HG03103 (cell line): Measurements from ENCODE around the gene WDR76.
"Not testable (repeated sequence)": the region's sequence is repeated elsewhere in the genome, so short reads cannot be mapped to it uniquely, and the experiment has no call there.

ENCODE experiments used
- ATAC-seq: cut with Tn5 transposase; IDR thresholded peaks from one replicate; pipeline ENCODE4 v1.9.1; 2021; ENCODE audit warnings: low read depth; ENCODE audit not compliant: unreplicated experiment

WDR76 gene

GRCh38 chr15:43815064-43815463, 11.7 kb upstream of the WDR76 start:
- not testable (repeated sequence) for ATAC-seq

GRCh38 chr15:43821505-43821904, 5.3 kb upstream of the WDR76 start:
- no peak for ATAC-seq

GRCh38 chr15:43824302-43825246, 2.2 kb upstream of the WDR76 start, which contains the start of gene MFAP1:
MFAP1 (minus strand) TSS chr15:43824690; CDS start chr15:43824569, 121 bp downstream.
- peak; percentile 59 for ATAC-seq

DNA sequence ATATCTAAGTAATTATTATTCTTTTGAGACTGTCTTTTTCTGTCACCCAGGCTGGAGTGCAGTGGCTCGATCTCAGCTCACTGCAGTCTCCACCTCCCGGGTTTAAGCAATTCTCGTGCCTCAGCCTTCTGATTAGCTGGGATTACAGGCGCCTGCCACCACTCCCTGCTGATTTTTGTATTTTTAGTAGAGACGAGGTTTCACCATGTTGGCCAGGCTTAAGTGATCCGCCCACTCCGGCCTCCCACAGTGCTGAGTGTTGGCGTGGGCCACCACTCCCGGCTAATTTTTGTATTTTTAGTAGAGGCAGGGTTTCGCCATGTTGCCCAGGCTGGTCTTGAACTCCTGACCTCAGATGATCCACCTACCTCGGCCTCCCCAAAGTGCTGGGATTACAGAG, 1.5 kb upstream of the WDR76 start:
- not testable (repeated sequence) for ATAC-seq

DNA sequence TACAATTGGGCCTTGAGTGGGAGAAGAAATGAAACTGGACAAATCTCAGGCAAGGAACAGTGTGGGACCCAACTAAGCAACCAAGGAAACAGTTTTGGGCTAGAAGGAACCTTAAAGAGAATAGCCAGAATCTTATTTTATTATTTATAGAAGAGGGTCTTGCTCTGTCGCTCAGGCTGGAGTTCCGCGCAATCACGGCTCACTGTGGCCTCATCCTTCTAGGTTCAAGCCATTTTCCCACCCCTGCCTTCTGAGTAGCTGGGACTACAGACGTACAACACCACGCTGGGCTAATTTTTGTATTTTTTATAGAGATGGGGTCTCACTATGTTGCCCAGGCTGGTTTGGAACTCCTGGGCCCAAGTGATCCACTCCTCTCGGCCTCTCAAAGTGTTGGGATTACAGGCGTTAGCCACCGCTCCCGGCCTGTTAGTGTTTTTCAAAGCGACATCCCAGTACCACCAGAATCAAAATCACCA, 734 bp upstream of the WDR76 start:
- no peak for ATAC-seq

DNA sequence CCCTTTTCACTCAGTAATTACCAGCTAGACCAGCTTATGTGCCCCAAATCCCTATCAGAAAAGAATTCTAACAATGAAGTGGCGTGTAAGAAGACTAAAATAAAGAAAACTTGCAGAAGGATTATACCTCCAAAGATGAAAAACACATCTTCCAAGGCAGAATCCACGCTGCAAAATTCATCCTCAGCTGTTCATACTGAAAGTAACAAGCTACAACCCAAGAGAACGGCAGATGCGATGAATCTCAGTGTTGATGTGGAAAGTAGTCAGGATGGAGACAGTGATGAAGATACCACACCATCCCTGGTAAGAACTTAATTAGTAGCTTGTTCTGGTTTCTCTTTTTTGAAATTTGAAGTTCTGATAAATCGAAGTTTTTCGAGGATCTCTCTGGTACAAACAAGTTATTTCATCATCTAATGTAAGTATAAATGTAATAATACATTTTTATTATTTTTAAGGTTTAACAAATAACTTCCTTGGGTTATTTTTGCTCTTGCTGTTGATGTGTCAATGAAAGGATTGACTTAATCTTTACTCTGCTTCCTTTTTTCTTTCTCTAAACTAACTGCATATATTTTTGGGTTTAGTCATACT, 1.4 kb downstream of the WDR76 start:
- no peak for ATAC-seq

DNA sequence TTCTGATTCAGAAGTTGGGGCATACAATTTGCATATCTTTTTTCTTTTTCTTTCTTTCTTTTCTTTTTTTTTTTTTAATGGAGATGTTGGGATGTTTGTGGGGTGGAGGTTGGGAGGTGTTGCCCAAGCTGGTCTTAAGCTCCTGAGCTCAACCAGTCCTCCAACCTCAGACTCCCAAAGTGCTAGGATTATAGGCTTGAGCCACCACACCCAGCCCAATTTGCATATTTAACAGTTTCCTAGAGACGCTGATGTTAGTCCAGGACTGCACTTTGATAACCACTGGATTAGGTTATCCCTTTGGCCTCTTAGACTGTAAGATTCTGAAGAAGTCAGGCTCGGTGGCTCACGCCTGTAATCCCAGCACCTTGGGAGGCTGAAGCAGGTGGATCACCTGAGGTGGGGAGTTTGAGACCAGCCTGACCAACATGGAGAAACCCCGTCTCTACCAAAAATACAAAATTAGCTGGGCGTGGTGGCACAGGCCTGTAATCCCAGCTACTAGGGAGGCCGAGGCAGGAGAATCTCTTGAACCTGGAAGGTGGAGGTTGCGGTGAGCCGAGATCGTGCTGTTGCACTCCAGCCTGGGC, 3.2 kb downstream of the WDR76 start:
- not testable (repeated sequence) for ATAC-seq

DNA sequence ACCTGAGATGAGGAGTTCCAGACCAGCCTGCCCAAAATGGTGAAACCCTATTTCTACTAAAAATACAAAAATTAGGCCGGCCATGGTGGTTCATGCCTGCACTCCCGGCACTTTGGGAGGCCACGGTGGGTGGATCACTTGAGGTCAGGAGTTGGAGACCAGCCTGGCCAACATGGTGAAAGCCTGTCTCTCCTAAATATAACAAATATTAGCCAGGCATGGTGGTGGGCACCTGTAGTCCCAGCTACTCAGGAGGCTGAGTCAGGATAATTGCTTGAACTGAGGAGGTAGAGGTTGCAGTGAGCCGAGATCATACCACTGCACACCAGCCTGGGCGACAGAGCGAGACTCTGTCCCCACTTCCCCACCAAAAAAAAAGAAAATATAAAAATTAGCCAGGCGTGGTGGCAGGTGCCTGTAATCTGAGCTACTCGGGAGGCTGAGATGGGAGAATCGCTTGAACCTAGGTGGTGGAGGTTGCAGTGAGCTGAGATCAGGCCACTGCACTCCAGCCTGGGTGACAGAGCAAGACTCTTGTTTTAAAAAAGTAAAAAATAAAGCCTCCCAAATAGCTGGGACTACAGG, 4.0 kb downstream of the WDR76 start:
- not testable (repeated sequence) for ATAC-seq

GRCh38 chr15:43831519-43832052, 4.8 kb downstream of the WDR76 start:
- ATAC-seq, result not testable (repeated sequence)

DNA sequence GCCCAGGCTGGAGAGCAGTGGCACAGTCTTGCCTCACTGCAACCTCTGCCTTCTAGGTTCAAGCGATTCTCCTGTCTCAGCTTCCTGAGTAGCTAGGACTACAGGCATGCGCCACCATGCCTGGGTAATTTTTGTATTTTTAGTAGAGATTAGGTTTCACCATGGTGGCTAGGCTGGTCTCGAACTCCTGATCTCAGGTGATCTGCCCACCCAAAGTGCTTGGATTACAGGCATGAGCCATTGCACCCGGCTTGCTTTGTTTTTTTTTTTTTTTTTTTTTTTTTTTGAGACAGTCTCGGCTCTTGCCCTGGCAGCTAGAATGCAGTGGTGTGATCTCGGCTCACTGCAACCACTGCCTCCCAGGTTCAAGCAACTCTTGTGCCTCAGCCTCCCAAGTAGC, 5.7 kb downstream of the WDR76 start:
- not testable (repeated sequence) for ATAC-seq

DNA sequence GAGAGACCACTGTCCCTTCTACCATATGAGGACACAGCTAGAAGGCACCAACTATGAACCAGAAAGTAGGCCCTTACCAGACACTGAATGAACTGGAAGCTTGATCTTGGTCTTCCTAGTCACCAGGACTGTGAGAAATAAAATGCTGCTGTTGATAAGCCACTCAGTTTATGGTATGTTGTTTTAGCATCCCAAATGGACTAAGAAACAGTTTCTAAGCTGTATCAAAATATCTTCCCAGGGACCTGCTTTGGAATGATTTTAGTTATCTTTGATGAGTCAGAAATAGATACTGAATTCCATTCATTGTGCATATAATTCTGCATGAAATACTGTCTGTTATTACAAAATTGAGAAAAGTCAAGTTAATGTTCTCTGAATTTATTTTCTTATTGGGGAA, 18.6 kb downstream of the WDR76 start:
- ATAC-seq, result no peak

- no peak for ATAC-seq
These were observed 24.4 kb downstream of the WDR76 start for GRCh38 chr15:43851251-43851650.

DNA sequence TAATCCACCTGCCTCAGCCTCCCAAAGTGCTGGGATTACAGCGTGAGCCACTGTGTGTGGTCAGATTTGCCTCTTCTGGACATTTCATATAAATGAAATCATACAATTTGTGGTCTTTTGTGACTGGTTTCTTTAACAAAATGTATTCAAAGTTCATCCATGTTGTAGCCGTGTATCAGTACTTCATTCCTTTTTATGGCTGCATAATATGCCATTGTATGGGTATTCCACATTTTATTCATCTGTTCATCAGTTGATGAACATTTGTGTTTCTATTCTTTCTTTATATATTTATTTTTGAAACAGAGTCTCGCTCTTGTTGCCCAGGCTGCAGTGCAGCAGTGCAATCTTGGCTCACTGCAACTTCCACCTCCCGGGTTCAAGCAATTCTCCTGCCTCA, 25.8 kb downstream of the WDR76 start:
- ATAC-seq, result no peak

DNA sequence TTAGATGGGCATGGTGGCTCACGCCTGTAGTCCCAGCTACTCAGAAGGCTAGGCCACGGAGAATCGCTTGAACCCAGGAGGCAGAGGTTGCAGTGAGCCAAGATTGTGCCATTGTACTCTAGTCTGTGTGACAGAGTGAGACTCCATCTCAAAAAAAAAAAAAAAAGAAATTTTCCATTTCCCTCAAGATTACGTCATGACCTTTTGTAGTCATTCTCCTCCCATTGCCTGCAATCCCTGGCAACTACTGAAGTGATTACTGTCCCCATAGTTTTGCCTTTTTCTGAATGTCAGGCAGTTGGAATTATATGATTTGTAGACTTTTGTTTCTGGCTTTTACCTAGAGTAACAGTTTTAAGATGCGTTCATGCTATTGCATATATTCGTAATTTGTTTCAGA, 28.0 kb downstream of the WDR76 start:
- ATAC-seq, result no peak

DNA sequence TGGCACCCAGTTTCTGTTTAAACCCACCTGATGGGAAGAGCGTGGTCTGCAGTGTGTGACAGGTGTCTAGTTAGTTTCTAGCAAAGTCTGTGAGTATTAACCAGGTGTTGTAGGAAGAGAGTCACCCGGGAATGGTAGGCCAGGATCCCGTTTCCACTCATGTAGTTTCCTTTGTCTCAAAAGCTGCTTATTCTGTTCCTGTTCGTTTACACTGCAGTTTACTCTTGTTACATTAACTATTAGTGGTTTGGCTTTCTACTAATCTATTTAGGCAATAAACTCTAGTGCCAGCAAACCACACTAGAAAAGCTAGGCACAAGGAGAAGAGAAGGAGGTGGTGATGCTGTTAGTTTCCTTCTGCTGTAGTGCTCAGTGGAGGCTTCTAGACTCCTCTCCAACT, 32.7 kb downstream of the WDR76 start:
- ATAC-seq, result no peak

GRCh38 chr15:43866636-43867035, 39.8 kb downstream of the WDR76 start:
- not testable (repeated sequence) for ATAC-seq

- no peak for ATAC-seq
These were observed 40.3 kb downstream of the WDR76 start for GRCh38 chr15:43867096-43867495.

DNA sequence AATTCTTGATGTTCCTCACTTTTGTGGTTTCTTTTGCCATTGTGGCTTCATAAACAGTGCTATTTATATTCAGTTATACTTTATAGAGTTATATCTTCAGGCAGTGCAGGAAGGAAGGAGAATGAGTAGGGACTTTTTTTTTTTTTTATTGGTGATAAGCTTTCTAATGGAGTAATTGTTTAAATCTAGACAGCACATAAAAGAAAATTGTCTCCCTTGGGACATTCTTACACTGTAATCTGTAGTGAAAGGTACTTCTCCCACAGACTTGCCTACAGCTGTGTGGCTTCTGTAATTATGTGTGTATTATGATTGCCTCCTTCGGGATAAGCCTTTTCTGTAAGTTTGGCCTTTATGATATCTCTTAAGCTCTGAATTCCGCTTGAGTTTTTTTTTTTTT, 41.6 kb downstream of the WDR76 start:
- ATAC-seq, result no peak

DNA sequence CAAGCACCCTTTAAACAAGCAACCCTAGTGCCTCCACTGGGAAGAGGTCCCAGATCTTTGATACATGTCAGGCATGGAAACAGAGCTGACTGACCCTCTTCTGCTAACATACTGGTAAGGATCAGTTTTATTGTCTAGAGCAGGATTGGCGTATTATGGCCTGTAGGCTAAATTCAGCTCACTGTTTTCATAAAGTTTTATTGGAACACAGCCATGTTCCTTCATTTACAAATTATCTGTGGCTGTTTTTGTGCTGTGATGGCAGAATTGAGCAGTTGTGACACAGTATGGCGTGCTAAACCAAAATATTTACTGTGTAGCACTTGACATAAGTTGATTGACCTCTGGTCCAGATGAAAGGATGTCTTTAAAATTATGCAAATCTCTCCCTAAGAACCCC, 45.0 kb downstream of the WDR76 start:
- no peak for ATAC-seq

- no peak for ATAC-seq
These were observed 45.7 kb downstream of the WDR76 start for GRCh38 chr15:43872416-43873020.
